Measurements from ENCODE around the gene PAQR4. TPM values are rescaled to one million over a fixed set of nuclear protein-coding genes. Genes with fewer than 3 reads are reported as not detected.
"Not testable (repeated sequence)": the region's sequence is repeated elsewhere in the genome, so short reads cannot be mapped to it uniquely, and the experiment has no call there.

The PAQR4 gene
- polyA plus RNA-seq, 3 donors = 6.3 to 14.2 (median 8.9) TPM

GRCh38 chr16:2927010-2927646 is 42.0 kb upstream of the PAQR4 start:
- Histone ChIP-seq H3K36me3 (replicated peaks in 1 of 2; ENCODE audit: control insufficient read depth in 1 of 2, insufficient read depth in 2 of 2, low read length in 2 of 2) (peaks cover 17 to 27% of the 10 kb centered on the region in 2 donors), H3K9ac (ENCODE audit: insufficient read depth, low read length, poor library complexity, severe bottlenecking) (no peak overlapping the region), H3K4me3 (replicated peaks in 1 of 3; ENCODE audit: low read depth in 2 of 3, low read length in 3 of 3) (peak overlapping the region in 1 of 3 experiments; percentile 31), H3K27me3 (ENCODE audit: control insufficient read depth in 2 of 2, insufficient read depth in 2 of 2, low read length in 2 of 2) (no peaks in the 10 kb centered on the region), H3K9me3 (replicated peaks in 1 of 2; ENCODE audit: control insufficient read depth in 1 of 2, insufficient read depth in 1 of 2, low read length in 2 of 2) (no peaks in the 10 kb centered on the region), H2AFZ (ENCODE audit: insufficient read depth, low read depth, low read length, poor library complexity, severe bottlenecking) (peak overlapping the region; percentile 56), H3K4me2 (replicated peaks; ENCODE audit: extremely low read depth, low read length, poor library complexity, severe bottlenecking) (peak overlapping the region; percentile 55), H3K79me2 (ENCODE audit: insufficient read depth, low read length) (no peaks in the 10 kb centered on the region), H4K20me1 (ENCODE audit: insufficient read depth, low read length) (peaks cover 6% of the 10 kb centered on the region), H3K4me1 (ENCODE audit: control insufficient read depth in 1 of 2, insufficient read depth in 2 of 2, low read length in 2 of 2) (peaks cover 6 to 8% of the 10 kb centered on the region in 2 donors), H3K27ac (ENCODE audit: low read depth in 1 of 2, low read length in 2 of 2) (no peak overlapping the region)
- Mint-ChIP-seq H3K9me3 (peaks cover 0 to 3% (median 0%) of the 10 kb centered on the region in 7 donors), H3K27me3 (ENCODE audit: low read depth in 3 of 3) (no peaks in the 10 kb centered on the region), H3K36me3 (peaks cover 16 to 40% of the 10 kb centered on the region in 2 donors), H3K4me1 (peaks cover 8% of the 10 kb centered on the region), H3K4me3 (no peak overlapping the region), H3K27ac (peak overlapping the region in 3 of 7 donors; percentile 9 to 82 (median 43))
- peak; percentile 86 to 92 (median 90) for DNase-seq
- peak; percentile 95 for TF ChIP-seq CTCF (IDR thresholded peaks at IDR 0.05)
- WGBS (ENCODE audit: insufficient coverage) = 5% methylated on average over 15 of the region's 19 CpGs
- intact Hi-C loops (cut with micrococcal nuclease) = loop anchor here in 1 of 2 donors (2.0 kb wide), 1 partner anchor 88 kb away; no protein-coding TSS in a partner anchor

GRCh38 chr16:2928151-2928550 is 41.0 kb upstream of the PAQR4 start:
- H3K4me1 ChIP-seq (ENCODE audit: control insufficient read depth in 1 of 2, insufficient read depth in 2 of 2, low read length in 2 of 2); H3K4me2 ChIP-seq (replicated peaks; ENCODE audit: extremely low read depth, low read length, poor library complexity, severe bottlenecking); intact Hi-C loops (cut with micrococcal nuclease); H3K4me1 Mint-ChIP-seq; H3K27me3 Mint-ChIP-seq (ENCODE audit: low read depth in 3 of 3); H3K9me3 ChIP-seq (replicated peaks in 1 of 2; ENCODE audit: control insufficient read depth in 1 of 2, insufficient read depth in 1 of 2, low read length in 2 of 2); H3K27me3 ChIP-seq (ENCODE audit: control insufficient read depth in 2 of 2, insufficient read depth in 2 of 2, low read length in 2 of 2); H4K20me1 ChIP-seq (ENCODE audit: insufficient read depth, low read length); H3K9me3 Mint-ChIP-seq; H3K4me3 ChIP-seq (replicated peaks in 1 of 3; ENCODE audit: low read depth in 2 of 3, low read length in 3 of 3); H3K27ac ChIP-seq (ENCODE audit: low read depth in 1 of 2, low read length in 2 of 2); H3K27ac Mint-ChIP-seq; H3K9ac ChIP-seq (ENCODE audit: insufficient read depth, low read length, poor library complexity, severe bottlenecking); H2AFZ ChIP-seq (ENCODE audit: insufficient read depth, low read depth, low read length, poor library complexity, severe bottlenecking); DNase-seq; H3K4me3 Mint-ChIP-seq; H3K79me2 ChIP-seq (ENCODE audit: insufficient read depth, low read length): not testable (repeated sequence)
- peaks cover 14 to 24% of the 10 kb centered on the region in 2 donors for H3K36me3 ChIP-seq (replicated peaks in 1 of 2; ENCODE audit: control insufficient read depth in 1 of 2, insufficient read depth in 2 of 2, low read length in 2 of 2)
- peaks cover 16 to 41% of the 10 kb centered on the region in 2 donors for H3K36me3 Mint-ChIP-seq
- 90% methylated on average over 2 of the region's 4 CpGs for WGBS (ENCODE audit: insufficient coverage)
